ENCODE results near the gene HAO1. TPM values are rescaled to one million over a fixed set of nuclear protein-coding genes. Genes with fewer than 3 reads are reported as not detected.

The HAO1 gene
- total RNA-seq, 1 donor from 2014 or later: not detected

Other genes with a start within 250 kb of the HAO1 start
- 114 TPM for gene TMX4, start 79.3 kb upstream of the HAO1 start, total RNA-seq
- 7.2 TPM for gene PLCB1, start 191.8 kb upstream of the HAO1 start, total RNA-seq